ENCODE measurements around the gene TMEM131L. TPM values are rescaled to one million over a fixed set of nuclear protein-coding genes. Genes with fewer than 3 reads are reported as not detected.
A peak's percentile ranks its signal among the peaks of the same experiment; 100 is the strongest.

Gene TMEM131L
- total RNA-seq, 2 donors from 2014 or later = 22.2 to 25.6 TPM

DNA sequence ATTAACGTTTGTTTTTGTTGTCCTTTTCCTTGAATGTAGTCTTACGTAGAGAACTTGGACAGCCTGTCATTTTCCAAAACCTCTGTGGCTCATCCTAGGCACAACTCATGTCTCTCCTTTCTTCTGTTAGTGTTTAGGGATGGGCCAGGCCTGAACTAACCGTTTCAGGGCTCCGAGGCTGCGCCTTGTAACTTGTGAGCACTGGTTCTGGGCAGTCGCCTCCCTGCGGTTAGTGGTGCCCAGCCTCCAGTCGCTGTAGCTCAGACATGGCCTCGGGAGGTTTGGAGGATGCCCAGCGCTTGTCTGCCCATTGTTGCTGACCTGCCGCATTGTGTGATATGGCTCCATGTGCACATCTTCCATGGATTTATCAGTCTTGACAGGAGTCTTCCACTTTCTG lies 32.8 kb downstream of the TMEM131L start:
- H3K36me3 ChIP-seq = no peaks in the 10 kb centered on the region
- H3K27me3 ChIP-seq (replicated peaks; ENCODE audit: insufficient read depth) = no peaks in the 10 kb centered on the region
- peak overlapping the region; percentile 63 to 66 for H3K27ac ChIP-seq
- DNase-seq (ENCODE audit: low spot score) = no peak
- H3K4me1 ChIP-seq (ENCODE audit: control insufficient read depth in 1 of 2, low read depth in 2 of 2) = peaks cover 20 to 48% of the 10 kb centered on the region in 2 donors
- H3K4me3 ChIP-seq = peak overlapping the region; percentile 38
- no peak for ATAC-seq (ENCODE audit: insufficient number of reproducible peaks, low FRiP score, low read depth)
- no peak for TF ChIP-seq CTCF (IDR thresholded peaks at IDR 0.05)
- no peaks in the 10 kb centered on the region for H3K9me3 ChIP-seq

DNA sequence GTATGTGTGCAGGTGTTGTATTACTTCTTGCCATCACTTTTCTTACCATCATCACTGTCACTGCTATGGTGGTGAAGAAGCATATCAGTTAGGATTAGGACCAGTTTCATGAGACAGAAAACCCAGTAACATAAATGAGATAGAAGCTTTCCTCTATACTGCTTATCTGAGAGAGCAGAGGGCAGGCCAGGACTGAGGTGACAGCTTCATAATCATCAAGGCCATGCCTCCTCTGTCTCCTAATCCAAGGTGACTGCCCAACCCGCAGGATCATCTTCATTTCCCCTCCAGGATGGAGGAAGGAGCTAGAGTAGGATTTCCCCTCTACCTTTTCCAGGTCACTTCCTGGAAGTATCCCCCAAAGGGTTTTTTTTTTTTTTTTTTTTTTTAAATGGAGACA lies 35.4 kb downstream of the TMEM131L start:
- H3K4me1 ChIP-seq (ENCODE audit: control insufficient read depth in 1 of 2, low read depth in 2 of 2) = peaks cover 16 to 45% of the 10 kb centered on the region in 2 donors
- TF ChIP-seq CTCF (IDR thresholded peaks at IDR 0.05) = no peak
- H3K4me3 ChIP-seq = no peak overlapping the region
- H3K27ac ChIP-seq = no peak overlapping the region
- H3K36me3 ChIP-seq = no peaks in the 10 kb centered on the region
- ATAC-seq (ENCODE audit: insufficient number of reproducible peaks, low FRiP score, low read depth) (no peak), DNase-seq (ENCODE audit: low spot score) (no peak)
- H3K9me3 ChIP-seq = no peaks in the 10 kb centered on the region
- no peaks in the 10 kb centered on the region for H3K27me3 ChIP-seq (replicated peaks; ENCODE audit: insufficient read depth)

DNA sequence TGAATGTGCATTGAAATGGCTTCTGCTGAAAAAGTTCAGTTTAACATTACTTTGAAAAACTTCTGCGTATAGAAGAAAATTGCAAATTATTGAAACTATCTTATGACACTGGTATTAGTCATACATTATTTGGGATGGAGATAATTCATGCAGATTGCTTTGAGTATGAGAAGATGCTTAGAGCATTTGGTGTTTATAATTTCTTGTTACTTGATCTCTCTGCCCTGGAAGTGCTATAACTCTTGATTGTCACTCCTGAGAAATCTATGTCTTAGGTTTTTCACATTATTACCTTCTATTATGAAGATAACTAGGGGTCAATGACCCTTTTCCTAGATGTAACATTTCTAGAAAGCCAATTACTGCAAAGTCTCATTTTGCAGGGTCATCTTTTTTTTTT lies 36.4 kb downstream of the TMEM131L start:
- Histone ChIP-seq H3K36me3 (no peaks in the 10 kb centered on the region), H3K27ac (no peak overlapping the region), H3K9me3 (no peaks in the 10 kb centered on the region), H3K27me3 (replicated peaks; ENCODE audit: insufficient read depth) (no peaks in the 10 kb centered on the region), H3K4me3 (no peak overlapping the region), H3K4me1 (ENCODE audit: control insufficient read depth in 1 of 2, low read depth in 2 of 2) (peaks cover 12 to 43% of the 10 kb centered on the region in 2 donors)
- ATAC-seq (ENCODE audit: insufficient number of reproducible peaks, low FRiP score, low read depth) (no peak), DNase-seq (ENCODE audit: low spot score) (no peak)
- no peak for TF ChIP-seq CTCF (IDR thresholded peaks at IDR 0.05)

- peak overlapping the region in 1 of 2 donors; percentile 27 for H3K27ac ChIP-seq
- DNase-seq (ENCODE audit: low spot score) = no peak
- no peak for ATAC-seq (ENCODE audit: insufficient number of reproducible peaks, low FRiP score, low read depth)
Observed at GRCh38 chr4:153506341-153507309, 40.5 kb downstream of the TMEM131L start.

More at GRCh38 chr4:153506341-153507309, 40.5 kb downstream of the TMEM131L start:
- H3K27me3 ChIP-seq (replicated peaks; ENCODE audit: insufficient read depth) = no peaks in the 10 kb centered on the region
- H3K9me3 ChIP-seq = no peaks in the 10 kb centered on the region
- TF ChIP-seq CTCF (IDR thresholded peaks at IDR 0.05) = no peak
- H3K4me1 ChIP-seq (ENCODE audit: control insufficient read depth in 1 of 2, low read depth in 2 of 2) = peaks cover 3 to 31% of the 10 kb centered on the region in 2 donors
- H3K4me3 ChIP-seq = no peak overlapping the region
- no peaks in the 10 kb centered on the region for H3K36me3 ChIP-seq

All from thoracic aorta (tissue), 2 donors.